Neural cell (in vitro differentiated cells): ENCODE results near the gene PDE9A.

ENCODE experiments used
- CTCF ChIP-seq: fragments of 450-650 bp; IDR thresholded peaks from 2 replicates; pipeline ENCODE4 v1.5.1; 2014; ENCODE audit warnings: antibody characterized with exemption, mild to moderate bottlenecking, moderate library complexity; ENCODE audit not compliant: poor library complexity, severe bottlenecking
- EZH2 ChIP-seq: fragments of 200-600, 300-800 bp; shearing (Covaris generic), sonication (generic); IDR thresholded peaks from 2 replicates; pipeline ENCODE4 v1.6.1; 2014; ENCODE audit warnings: antibody characterized with exemption, low read length, borderline replicate concordance, mild to moderate bottlenecking; ENCODE audit not compliant: insufficient read depth, poor library complexity, severe bottlenecking
- SMC3 ChIP-seq: fragments of 450-650 bp; conservative IDR thresholded peaks from 2 replicates; pipeline ENCODE4 v1.6.1; 2014; ENCODE audit warnings: antibody characterized with exemption, mild to moderate bottlenecking, moderate library complexity; ENCODE audit not compliant: poor library complexity

- TF ChIP-seq SMC3 (no peak), CTCF (no peak), EZH2 (no peak)
These were observed 2.7 kb upstream of the PDE9A start for GRCh38 chr21:42650441-42651421.
